ENCODE data around the gene ALDH16A1.

- TF ChIP-seq CTCF (IDR thresholded peaks at IDR 0.05) = peak; percentile 95 to 100 (median 98)
- TF ChIP-seq POLR2A (IDR thresholded peaks at IDR 0.05) = no peak
Observed at GRCh38 chr19:49473868-49474541, 21.0 kb downstream of the ALDH16A1 start, which contains the start of gene FLT3LG.
